ENCODE data around the gene ARID5A. TPM values are rescaled to one million over a fixed set of nuclear protein-coding genes. Genes with fewer than 3 reads are reported as not detected.

The ARID5A gene
- total RNA-seq, 2 experiments from 2014 or later = 326 to 342 TPM

GRCh38 chr2:96491860-96492497 lies 44.6 kb upstream of the ARID5A start:
- Histone ChIP-seq H3K27me3 (ENCODE audit: control insufficient read depth in 1 of 2, insufficient read depth in 2 of 2, low read length in 2 of 2) (no peaks in the 10 kb centered on the region), H3K9me3 (ENCODE audit: control insufficient read depth in 1 of 2, insufficient read depth in 1 of 2, low read length in 2 of 2) (peaks cover 5 to 13% of the 10 kb centered on the region in 2 experiments), H3K4me3 (ENCODE audit: low read length) (no peak overlapping the region), H3K27ac (ENCODE audit: low read depth in 1 of 2, low read length in 2 of 2) (no peak overlapping the region), H3K4me1 (ENCODE audit: insufficient read depth, low read length) (no peaks in the 10 kb centered on the region), H3K36me3 (ENCODE audit: insufficient read depth, low read length) (no peaks in the 10 kb centered on the region)
- ChIA-PET CTCF (no interaction called here), POLR2A (no interaction called here)
- peaks cover 3% of the 10 kb centered on the region for H3K36me3 Mint-ChIP-seq (ENCODE audit: low read depth)
- DNase-seq = no peak
- intact Hi-C loops (cut with DNase I, micrococcal nuclease) = no loop called here
- no peak overlapping the region for H3K27ac Mint-ChIP-seq
- no peak for ATAC-seq (ENCODE audit: poor library complexity)
- TF ChIP-seq CTCF (IDR thresholded peaks at IDR 0.05) = no peak
- H3K9me3 Mint-ChIP-seq = peaks cover 8% of the 10 kb centered on the region
- H3K4me3 Mint-ChIP-seq = no peak overlapping the region
- H3K4me1 Mint-ChIP-seq (ENCODE audit: low read depth) = peaks cover 4% of the 10 kb centered on the region
- no peaks in the 10 kb centered on the region for H3K27me3 Mint-ChIP-seq

GRCh38 chr2:96493072-96493471 lies 43.5 kb upstream of the ARID5A start:
- no peak for DNase-seq
- H3K27ac ChIP-seq (ENCODE audit: low read depth in 1 of 2, low read length in 2 of 2) = no peak overlapping the region
- H3K36me3 ChIP-seq (ENCODE audit: insufficient read depth, low read length) = no peaks in the 10 kb centered on the region
- Mint-ChIP-seq H3K27me3 (no peaks in the 10 kb centered on the region), H3K4me3 (no peak overlapping the region), H3K36me3 (ENCODE audit: low read depth) (peaks cover 3% of the 10 kb centered on the region), H3K9me3 (peaks cover 8% of the 10 kb centered on the region), H3K4me1 (ENCODE audit: low read depth) (no peaks in the 10 kb centered on the region), H3K27ac (no peak overlapping the region)
- no peaks in the 10 kb centered on the region for H3K27me3 ChIP-seq (ENCODE audit: control insufficient read depth in 1 of 2, insufficient read depth in 2 of 2, low read length in 2 of 2)
- H3K9me3 ChIP-seq (ENCODE audit: control insufficient read depth in 1 of 2, insufficient read depth in 1 of 2, low read length in 2 of 2) = peaks cover 5 to 13% of the 10 kb centered on the region in 2 experiments
- no peak for TF ChIP-seq CTCF (IDR thresholded peaks at IDR 0.05)
- CTCF ChIA-PET = no interaction called here
- ATAC-seq (ENCODE audit: poor library complexity) = no peak
- no peak overlapping the region for H3K4me3 ChIP-seq (ENCODE audit: low read length)
- POLR2A ChIA-PET = no interaction called here
- no peaks in the 10 kb centered on the region for H3K4me1 ChIP-seq (ENCODE audit: insufficient read depth, low read length)
- intact Hi-C loops (cut with DNase I, micrococcal nuclease) = no loop called here

GRCh38 chr2:96494188-96494587 lies 42.4 kb upstream of the ARID5A start:
- no peak for ATAC-seq (ENCODE audit: poor library complexity)
- CTCF ChIA-PET = no interaction called here
- Histone ChIP-seq H3K27ac (ENCODE audit: low read depth in 1 of 2, low read length in 2 of 2) (no peak overlapping the region), H3K9me3 (ENCODE audit: control insufficient read depth in 1 of 2, insufficient read depth in 1 of 2, low read length in 2 of 2) (peaks cover 5 to 13% of the 10 kb centered on the region in 2 experiments), H3K4me3 (ENCODE audit: low read length) (no peak overlapping the region), H3K4me1 (ENCODE audit: insufficient read depth, low read length) (no peaks in the 10 kb centered on the region), H3K27me3 (ENCODE audit: control insufficient read depth in 1 of 2, insufficient read depth in 2 of 2, low read length in 2 of 2) (no peaks in the 10 kb centered on the region), H3K36me3 (ENCODE audit: insufficient read depth, low read length) (no peaks in the 10 kb centered on the region)
- Mint-ChIP-seq H3K27ac (no peak overlapping the region), H3K9me3 (peaks cover 8% of the 10 kb centered on the region), H3K4me1 (ENCODE audit: low read depth) (no peaks in the 10 kb centered on the region), H3K4me3 (no peak overlapping the region), H3K36me3 (ENCODE audit: low read depth) (peaks cover 3% of the 10 kb centered on the region), H3K27me3 (no peaks in the 10 kb centered on the region)
- intact Hi-C loops (cut with DNase I, micrococcal nuclease) = no loop called here
- no peak for TF ChIP-seq CTCF (IDR thresholded peaks at IDR 0.05)
- no peak for DNase-seq
- POLR2A ChIA-PET = no interaction called here

All from CD4-positive, alpha-beta T cell (primary cell).